NCI-H1105 (cell line): ENCODE data around the gene ALDH9A1.

Experiments
- DNase-seq: peaks from one replicate; lab custom pipeline; 2025; lab: John Stamatoyannopoulos, UW

The ALDH9A1 gene

GRCh38 chr1:165619647-165620151, 78.7 kb downstream of the ALDH9A1 start:
- no peak for DNase-seq

- DNase-seq, result no peak
These were observed 81.3 kb downstream of the ALDH9A1 start for GRCh38 chr1:165616987-165617546.

GRCh38 chr1:165616054-165616612, 82.2 kb downstream of the ALDH9A1 start:
- DNase-seq, result no peak
